OCI-LY1 (cell line): Measurements from ENCODE around the gene CAPN12.

ENCODE experiments used
- H2AFZ ChIP-seq: fragments of 200-600 bp; sonication (generic), shearing (Covaris generic); 2 replicates; pipeline ENCODE4 v1.6.0; 2014; ENCODE audit warnings: antibody characterized with exemption, mild to moderate bottlenecking, low read length
- H3F3A ChIP-seq: fragments of 200-600 bp; sonication (generic), shearing (Covaris generic); 2 replicates; pipeline ENCODE4 v1.6.0; 2014; ENCODE audit warnings: mild to moderate bottlenecking, antibody characterized with exemption, low read length, moderate library complexity; ENCODE audit not compliant: insufficient read depth
- H3K27ac ChIP-seq: fragments of 200-600 bp; sonication (generic); 2 replicates; pipeline ENCODE4 v1.5.1; 2014; ENCODE audit warnings: low read length, mixed run types, mild to moderate bottlenecking, low read depth; ENCODE audit not compliant: poor library complexity, severe bottlenecking
- H3K27me3 ChIP-seq: fragments of 200-600 bp; sonication (generic); 2 replicates; pipeline ENCODE4 v1.6.0; 2014; ENCODE audit warnings: antibody characterized with exemption, mild to moderate bottlenecking, low read length, moderate library complexity; ENCODE audit not compliant: insufficient read depth
- H3K36me3 ChIP-seq: fragments of 200-600 bp; sonication (generic); 2 replicates; pipeline ENCODE4 v1.6.1; 2014; ENCODE audit warnings: mild to moderate bottlenecking, antibody characterized with exemption, low read length, moderate library complexity, mixed read lengths; ENCODE audit not compliant: insufficient read depth
- H3K4me1 ChIP-seq: fragments of 200-600 bp; sonication (generic); 2 replicates; pipeline ENCODE4 v1.5.1; 2014; ENCODE audit warnings: mild to moderate bottlenecking, low read length, moderate library complexity; ENCODE audit not compliant: insufficient read depth, severe bottlenecking
- H3K4me2 ChIP-seq: fragments of 200-600 bp; sonication (generic), shearing (Covaris generic); 2 replicates; pipeline ENCODE4 v1.6.1; 2014; ENCODE audit warnings: low read length
- H3K4me3 ChIP-seq: fragments of 200-600 bp; sonication (generic); 2 replicates; pipeline ENCODE4 v1.5.1; 2014; ENCODE audit warnings: low read length, low read depth, mild to moderate bottlenecking, mixed read lengths; ENCODE audit not compliant: poor library complexity, severe bottlenecking
- H3K79me2 ChIP-seq: fragments of 200-600 bp; shearing (Covaris generic); 2 replicates; pipeline ENCODE4 v1.6.1; 2016; ENCODE audit warnings: mixed run types, low read length, mixed read lengths; ENCODE audit not compliant: insufficient read depth
- H3K9ac ChIP-seq: fragments of 200-600 bp; sonication (generic), shearing (Covaris generic); 2 replicates; pipeline ENCODE4 v1.6.1; 2014; ENCODE audit warnings: mild to moderate bottlenecking, low read length, mixed read lengths
- H3K9me2 ChIP-seq: fragments of 200-600 bp; sonication (generic), shearing (Covaris generic); 2 replicates; pipeline ENCODE4 v1.6.1; 2014; ENCODE audit warnings: low read depth, mild to moderate bottlenecking, low read length, mixed read lengths
- H3K9me3 ChIP-seq: fragments of 200-600 bp; shearing (Covaris generic); 2 replicates; pipeline ENCODE4 v1.6.1; 2014; ENCODE audit warnings: low read length, mixed read lengths
- H4K20me1 ChIP-seq: fragments of 200-600 bp; sonication (generic), shearing (Covaris generic); 2 replicates; pipeline ENCODE4 v1.6.0; 2016; ENCODE audit warnings: mild to moderate bottlenecking, low read length; ENCODE audit not compliant: insufficient read depth
- EZH2 ChIP-seq: fragments of 200-600 bp; sonication (generic), shearing (Covaris generic); IDR thresholded peaks from 2 replicates; pipeline ENCODE4 v1.8.0; 2017; ENCODE audit warnings: borderline replicate concordance, mixed run types, mild to moderate bottlenecking, antibody characterized with exemption, low read length, moderate library complexity, mixed read lengths
- TF ChIP-seq, protein P1 (sequence below): fragments of 200-600 bp; sonication (generic), shearing (Covaris generic); IDR thresholded peaks from 2 replicates; pipeline ENCODE4 v1.5.1; 2017; ENCODE audit warnings: mild to moderate bottlenecking, antibody characterized with exemption, low read length, moderate library complexity, mixed read lengths

The CAPN12 gene

DNA sequence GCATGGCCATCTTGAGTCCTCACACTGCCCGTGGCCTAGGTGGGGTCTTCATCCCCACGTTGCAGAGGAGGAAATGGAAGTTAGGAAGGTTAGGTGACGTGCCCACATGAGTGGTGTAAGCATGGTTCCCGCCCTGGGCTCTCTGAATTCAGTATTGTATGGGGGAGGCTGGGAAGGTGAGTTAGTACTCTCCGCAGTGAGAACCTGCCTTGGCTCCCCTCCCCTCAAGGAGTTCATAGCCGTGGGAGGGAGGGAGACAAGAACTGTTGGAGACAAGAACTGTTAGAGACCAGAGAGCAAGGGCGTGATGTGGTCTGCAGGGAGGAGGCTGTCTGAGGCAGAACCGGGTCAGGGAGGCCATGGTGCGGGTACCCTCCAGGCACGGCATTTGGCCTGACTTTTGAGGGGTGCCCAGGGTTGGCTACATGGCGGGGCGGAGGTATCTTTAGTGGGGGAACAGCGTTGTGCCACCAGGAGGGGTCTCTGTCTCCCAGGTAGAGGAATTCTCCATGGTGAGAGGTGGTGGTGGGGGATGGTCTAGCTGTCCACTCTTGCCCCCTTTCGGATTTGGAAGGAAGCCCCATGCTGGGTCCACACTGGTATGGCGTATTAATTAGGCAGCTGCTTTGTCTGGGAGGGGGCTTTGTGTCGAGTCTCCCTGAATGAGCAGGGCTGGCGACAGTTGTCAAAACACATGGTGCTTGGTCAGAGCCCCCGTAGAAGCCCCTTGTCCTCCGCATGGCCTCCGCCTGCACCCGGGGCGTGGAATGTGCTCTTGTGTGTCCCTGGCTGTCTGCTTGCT lies 45.8 kb downstream of the CAPN12 start:
- Histone ChIP-seq H3K79me2 (no peaks in the 10 kb centered on the region), H3K9me3 (no peaks in the 10 kb centered on the region), H3K36me3 (peaks cover 36% of the 10 kb centered on the region; the same call in 1 of the 2 replicates), H2AFZ (no peak overlapping the region), H3K27ac (no peak overlapping the region), H3K9ac (no peak overlapping the region), H3K9me2 (no peaks in the 10 kb centered on the region), H3K27me3 (no peaks in the 10 kb centered on the region), H3K4me2 (no peak overlapping the region), H3F3A (no peaks in the 10 kb centered on the region), H3K4me1 (peaks cover 24% of the 10 kb centered on the region), H4K20me1 (no peaks in the 10 kb centered on the region), H3K4me3 (no peak overlapping the region)
- TF ChIP-seq EZH2: no peak
- TF ChIP-seq, protein P1, sequence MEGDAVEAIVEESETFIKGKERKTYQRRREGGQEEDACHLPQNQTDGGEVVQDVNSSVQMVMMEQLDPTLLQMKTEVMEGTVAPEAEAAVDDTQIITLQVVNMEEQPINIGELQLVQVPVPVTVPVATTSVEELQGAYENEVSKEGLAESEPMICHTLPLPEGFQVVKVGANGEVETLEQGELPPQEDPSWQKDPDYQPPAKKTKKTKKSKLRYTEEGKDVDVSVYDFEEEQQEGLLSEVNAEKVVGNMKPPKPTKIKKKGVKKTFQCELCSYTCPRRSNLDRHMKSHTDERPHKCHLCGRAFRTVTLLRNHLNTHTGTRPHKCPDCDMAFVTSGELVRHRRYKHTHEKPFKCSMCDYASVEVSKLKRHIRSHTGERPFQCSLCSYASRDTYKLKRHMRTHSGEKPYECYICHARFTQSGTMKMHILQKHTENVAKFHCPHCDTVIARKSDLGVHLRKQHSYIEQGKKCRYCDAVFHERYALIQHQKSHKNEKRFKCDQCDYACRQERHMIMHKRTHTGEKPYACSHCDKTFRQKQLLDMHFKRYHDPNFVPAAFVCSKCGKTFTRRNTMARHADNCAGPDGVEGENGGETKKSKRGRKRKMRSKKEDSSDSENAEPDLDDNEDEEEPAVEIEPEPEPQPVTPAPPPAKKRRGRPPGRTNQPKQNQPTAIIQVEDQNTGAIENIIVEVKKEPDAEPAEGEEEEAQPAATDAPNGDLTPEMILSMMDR: no peak

DNA sequence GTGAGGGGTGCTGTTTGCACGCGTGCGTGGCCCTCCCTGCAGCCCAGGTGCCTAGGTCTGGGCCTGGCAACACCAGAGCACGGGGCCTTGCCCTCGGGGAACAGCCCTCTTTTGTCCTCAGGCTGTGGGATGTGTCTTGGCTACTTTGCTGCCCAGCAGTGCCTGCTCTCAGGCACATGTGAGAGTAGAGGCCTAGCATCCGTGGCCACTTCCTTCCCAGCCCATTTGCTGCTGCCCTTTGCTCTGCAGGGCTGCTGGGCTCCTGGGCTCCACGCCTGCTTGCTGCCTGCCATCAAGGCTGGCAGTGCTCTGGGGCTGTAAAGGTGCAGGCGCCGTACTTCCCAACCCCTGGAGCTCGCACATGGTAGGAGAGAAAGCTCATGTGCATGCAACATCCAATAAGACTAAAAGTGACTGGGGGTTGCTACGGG lies 46.6 kb downstream of the CAPN12 start:
- H3K9me2 ChIP-seq: no peaks in the 10 kb centered on the region
- peaks cover 30% of the 10 kb centered on the region; the same call in 1 of the 2 replicates for H3K36me3 ChIP-seq
- H3K9me3 ChIP-seq: no peaks in the 10 kb centered on the region
- H3F3A ChIP-seq: no peaks in the 10 kb centered on the region
- no peak overlapping the region for H3K9ac ChIP-seq
- no peaks in the 10 kb centered on the region for H3K27me3 ChIP-seq
- H3K4me2 ChIP-seq: no peak overlapping the region
- no peak overlapping the region for H3K27ac ChIP-seq
- no peak overlapping the region for H2AFZ ChIP-seq
- TF ChIP-seq, protein P1: no peak
- TF ChIP-seq EZH2: no peak
- H3K79me2 ChIP-seq: no peaks in the 10 kb centered on the region
- no peaks in the 10 kb centered on the region for H4K20me1 ChIP-seq
- peaks cover 32% of the 10 kb centered on the region for H3K4me1 ChIP-seq
- no peak overlapping the region for H3K4me3 ChIP-seq

DNA sequence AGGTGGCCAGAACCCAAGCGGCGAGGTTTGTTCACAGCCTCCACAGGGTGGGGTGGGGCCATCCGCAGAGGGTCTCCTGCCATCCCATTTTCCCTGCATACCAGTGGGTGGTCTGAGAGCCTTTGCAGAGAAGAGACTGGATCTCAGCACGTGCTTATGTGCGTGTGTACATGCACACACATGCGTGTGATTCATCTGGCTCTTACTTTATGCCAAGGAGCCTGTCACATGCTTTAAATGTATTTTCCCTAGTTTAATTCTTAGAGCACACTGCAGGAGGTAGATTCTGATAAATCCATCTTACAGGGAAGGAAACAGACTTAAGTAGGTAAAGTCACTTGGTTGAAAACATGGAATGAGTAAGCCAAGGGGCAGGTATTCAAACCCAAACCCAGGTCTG lies 47.1 kb downstream of the CAPN12 start:
- no peaks in the 10 kb centered on the region for H4K20me1 ChIP-seq
- no peaks in the 10 kb centered on the region for H3K9me3 ChIP-seq
- H3K9ac ChIP-seq: no peak overlapping the region
- peaks cover 25% of the 10 kb centered on the region; the same call in 1 of the 2 replicates for H3K36me3 ChIP-seq
- H3K27ac ChIP-seq: no peak overlapping the region
- H3K4me1 ChIP-seq: peaks cover 36% of the 10 kb centered on the region
- no peaks in the 10 kb centered on the region for H3K79me2 ChIP-seq
- H2AFZ ChIP-seq: no peak overlapping the region
- H3F3A ChIP-seq: no peaks in the 10 kb centered on the region
- no peak overlapping the region for H3K4me2 ChIP-seq
- TF ChIP-seq, protein P1: no peak
- no peak for TF ChIP-seq EZH2
- no peaks in the 10 kb centered on the region for H3K9me2 ChIP-seq
- H3K4me3 ChIP-seq: no peak overlapping the region
- H3K27me3 ChIP-seq: no peaks in the 10 kb centered on the region
